WERI-Rb-1 (cell line): ENCODE data around the gene DPYSL4.

Experiments used
- DNase-seq: peaks from one replicate; pipeline ENCODE4 v3.0.0-alpha.2; 2020
- H3K27ac ChIP-seq: fragments of 250-450 bp; sonication (Bioruptor Pico); 2 replicates; pipeline ENCODE4 v1.5.1; 2020; ENCODE audit warnings: mild to moderate bottlenecking, moderate library complexity
- H3K27me3 ChIP-seq: fragments of 250-450 bp; sonication (Bioruptor Pico); 2 replicates; pipeline ENCODE4 v1.5.1; 2021; ENCODE audit warnings: mild to moderate bottlenecking, low read depth, moderate library complexity; ENCODE audit not compliant: insufficient read depth, severe bottlenecking
- H3K36me3 ChIP-seq: fragments of 250-450 bp; sonication (Bioruptor Pico); 2 replicates; pipeline ENCODE4 v1.5.1; 2020; ENCODE audit warnings: mild to moderate bottlenecking, moderate library complexity
- H3K4me3 ChIP-seq: 2 replicates; pipeline ENCODE4 v1.5.1; 2011; ENCODE audit warnings: low read depth, mild to moderate bottlenecking, control low read depth, low read length
- H3K9me3 ChIP-seq: fragments of 250-450 bp; sonication (Bioruptor Pico); 2 replicates; pipeline ENCODE4 v1.5.1; 2021; ENCODE audit warnings: mild to moderate bottlenecking, moderate library complexity; ENCODE audit not compliant: severe bottlenecking
- TF ChIP-seq, protein P1 (sequence below): IDR thresholded peaks from 2 replicates; pipeline ENCODE4 v1.5.1; 2011; ENCODE audit warnings: low read depth, mild to moderate bottlenecking, control low read depth, inconsistent platforms, low read length

The DPYSL4 gene

DNA sequence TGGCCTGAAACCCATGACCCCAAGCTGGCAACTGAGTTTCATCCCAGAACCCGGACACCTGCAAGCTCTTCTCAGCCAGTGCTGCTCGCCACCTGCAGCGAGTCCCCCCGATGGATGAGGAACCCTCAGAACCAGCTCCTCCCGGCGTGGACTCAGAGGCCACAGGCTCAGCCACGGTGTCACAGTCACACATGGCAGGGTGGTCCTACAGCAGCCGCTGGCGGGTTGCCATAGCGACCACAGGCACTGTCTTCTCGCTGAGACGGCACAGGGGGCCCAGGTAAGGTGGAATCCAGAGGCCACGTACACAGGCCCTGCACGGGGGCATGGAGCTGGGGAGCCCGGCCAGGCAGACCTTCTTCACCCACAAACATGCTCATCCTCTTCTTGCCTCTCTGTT lies 53.4 kb downstream of the DPYSL4 start:
- H3K27me3 ChIP-seq: no peaks in the 10 kb centered on the region
- TF ChIP-seq, protein P1, sequence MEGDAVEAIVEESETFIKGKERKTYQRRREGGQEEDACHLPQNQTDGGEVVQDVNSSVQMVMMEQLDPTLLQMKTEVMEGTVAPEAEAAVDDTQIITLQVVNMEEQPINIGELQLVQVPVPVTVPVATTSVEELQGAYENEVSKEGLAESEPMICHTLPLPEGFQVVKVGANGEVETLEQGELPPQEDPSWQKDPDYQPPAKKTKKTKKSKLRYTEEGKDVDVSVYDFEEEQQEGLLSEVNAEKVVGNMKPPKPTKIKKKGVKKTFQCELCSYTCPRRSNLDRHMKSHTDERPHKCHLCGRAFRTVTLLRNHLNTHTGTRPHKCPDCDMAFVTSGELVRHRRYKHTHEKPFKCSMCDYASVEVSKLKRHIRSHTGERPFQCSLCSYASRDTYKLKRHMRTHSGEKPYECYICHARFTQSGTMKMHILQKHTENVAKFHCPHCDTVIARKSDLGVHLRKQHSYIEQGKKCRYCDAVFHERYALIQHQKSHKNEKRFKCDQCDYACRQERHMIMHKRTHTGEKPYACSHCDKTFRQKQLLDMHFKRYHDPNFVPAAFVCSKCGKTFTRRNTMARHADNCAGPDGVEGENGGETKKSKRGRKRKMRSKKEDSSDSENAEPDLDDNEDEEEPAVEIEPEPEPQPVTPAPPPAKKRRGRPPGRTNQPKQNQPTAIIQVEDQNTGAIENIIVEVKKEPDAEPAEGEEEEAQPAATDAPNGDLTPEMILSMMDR: no peak
- no peak overlapping the region for H3K4me3 ChIP-seq
- H3K36me3 ChIP-seq: no peaks in the 10 kb centered on the region
- H3K27ac ChIP-seq: no peak overlapping the region
- no peak for DNase-seq
- H3K9me3 ChIP-seq: no peaks in the 10 kb centered on the region

DNA sequence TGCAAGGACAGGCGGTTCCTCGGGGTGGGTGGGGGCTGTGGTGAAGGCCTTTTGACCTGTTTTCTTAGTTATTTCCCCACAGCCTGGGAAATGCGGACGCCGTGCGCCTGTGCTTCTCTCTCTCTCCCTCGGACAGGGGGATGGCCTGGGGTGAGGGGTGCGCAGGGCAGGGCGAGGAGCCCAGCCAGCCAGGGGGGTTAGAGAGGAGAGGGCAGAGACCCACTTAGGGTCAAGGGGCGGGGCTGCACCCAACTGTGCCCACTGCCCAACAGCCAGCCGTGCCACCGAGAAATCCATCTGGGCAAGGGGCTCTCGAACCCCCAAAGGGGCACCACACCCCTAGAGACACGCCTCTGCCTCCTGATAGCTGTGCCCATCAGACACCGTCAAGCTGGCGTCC lies 53.8 kb downstream of the DPYSL4 start:
- Histone ChIP-seq H3K4me3 (no peak overlapping the region), H3K36me3 (no peaks in the 10 kb centered on the region), H3K27me3 (no peaks in the 10 kb centered on the region), H3K9me3 (no peaks in the 10 kb centered on the region), H3K27ac (no peak overlapping the region)
- DNase-seq: no peak
- TF ChIP-seq, protein P1: no peak

DNA sequence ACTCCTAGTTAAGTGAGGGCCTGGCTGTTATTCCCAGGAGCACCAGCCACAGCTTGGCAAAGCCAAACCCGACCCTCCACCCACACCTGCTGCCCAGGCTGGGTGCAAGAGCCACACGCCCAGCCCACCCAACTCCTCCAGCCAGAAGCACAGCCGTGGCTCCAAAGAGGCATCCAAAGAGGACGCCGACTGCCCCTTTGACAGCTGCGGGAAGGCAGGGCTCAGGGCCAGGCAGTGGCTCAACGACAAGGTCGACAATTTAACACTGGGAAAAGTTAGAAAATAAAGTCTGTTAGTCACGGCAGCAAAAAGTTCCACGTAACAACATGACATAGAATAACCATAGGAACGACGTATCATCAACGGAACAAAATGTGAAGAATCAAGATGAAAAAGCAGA lies 54.3 kb downstream of the DPYSL4 start:
- H3K27me3 ChIP-seq: no peaks in the 10 kb centered on the region
- no peak overlapping the region for H3K4me3 ChIP-seq
- H3K9me3 ChIP-seq: no peaks in the 10 kb centered on the region
- TF ChIP-seq, protein P1: no peak
- no peak for DNase-seq
- no peaks in the 10 kb centered on the region for H3K36me3 ChIP-seq
- H3K27ac ChIP-seq: no peak overlapping the region

DNA sequence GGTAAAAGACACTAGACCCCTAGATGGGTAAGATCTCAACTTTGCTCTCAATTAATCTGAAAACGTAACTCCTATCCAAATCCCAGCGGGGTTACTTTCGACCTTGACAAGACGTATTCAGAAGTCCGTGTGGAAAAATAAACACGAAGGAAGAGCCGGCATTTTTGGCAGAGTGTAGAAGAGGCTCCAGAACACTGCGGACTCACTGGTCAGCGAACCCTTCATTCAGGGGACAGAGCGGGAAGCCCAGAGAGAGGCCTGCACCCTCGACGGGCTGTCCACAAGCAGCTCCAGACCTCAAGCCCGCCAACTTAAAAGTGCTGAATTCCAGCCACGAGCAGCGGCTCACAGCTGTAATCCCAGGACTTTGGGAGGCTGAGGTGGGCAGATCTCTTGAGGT lies 54.7 kb downstream of the DPYSL4 start:
- peaks cover 3% of the 10 kb centered on the region for H3K27me3 ChIP-seq
- no peak overlapping the region for H3K4me3 ChIP-seq
- no peak overlapping the region for H3K27ac ChIP-seq
- no peak for DNase-seq
- no peaks in the 10 kb centered on the region for H3K9me3 ChIP-seq
- TF ChIP-seq, protein P1: no peak
- no peaks in the 10 kb centered on the region for H3K36me3 ChIP-seq

DNA sequence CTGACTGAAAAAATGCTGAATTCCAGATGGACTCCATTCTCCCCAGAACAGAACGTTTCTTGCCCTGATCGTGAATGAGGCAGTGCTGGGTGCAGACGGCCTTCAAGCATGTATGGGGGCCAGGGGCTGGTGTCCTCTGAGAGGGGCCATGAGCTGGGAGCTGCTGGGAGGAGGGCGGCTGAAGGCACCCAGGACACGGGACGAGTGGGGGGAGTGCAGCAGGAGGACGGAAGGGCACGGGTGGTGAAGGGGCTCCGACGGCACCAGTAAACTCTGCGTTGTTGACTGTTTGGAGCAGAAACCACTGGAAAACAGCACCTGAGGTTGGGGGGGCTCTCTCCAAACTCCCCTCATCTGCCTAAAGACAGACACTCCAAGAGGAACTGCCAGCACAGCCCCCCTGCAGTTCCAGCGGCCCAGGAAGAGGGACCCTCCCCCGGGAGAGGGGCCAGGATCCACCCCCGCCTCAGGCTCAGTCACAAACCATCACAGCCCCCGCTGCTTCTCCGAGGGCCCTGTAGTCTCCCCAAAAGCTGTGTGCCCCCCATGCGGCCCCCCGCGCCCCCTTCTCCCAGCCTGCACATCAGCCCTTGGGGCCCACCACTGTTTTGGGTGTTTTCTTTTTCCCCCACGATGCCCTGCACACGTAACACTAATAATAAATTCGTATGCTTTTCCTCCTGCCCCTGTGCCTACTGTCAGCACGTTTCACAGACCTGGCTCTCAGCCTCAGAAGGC lies 55.5 kb downstream of the DPYSL4 start:
- H3K36me3 ChIP-seq: no peaks in the 10 kb centered on the region
- H3K27ac ChIP-seq: no peak overlapping the region
- DNase-seq: no peak
- H3K4me3 ChIP-seq: no peak overlapping the region
- no peaks in the 10 kb centered on the region for H3K9me3 ChIP-seq
- peaks cover 6% of the 10 kb centered on the region for H3K27me3 ChIP-seq
- TF ChIP-seq, protein P1: no peak

DNA sequence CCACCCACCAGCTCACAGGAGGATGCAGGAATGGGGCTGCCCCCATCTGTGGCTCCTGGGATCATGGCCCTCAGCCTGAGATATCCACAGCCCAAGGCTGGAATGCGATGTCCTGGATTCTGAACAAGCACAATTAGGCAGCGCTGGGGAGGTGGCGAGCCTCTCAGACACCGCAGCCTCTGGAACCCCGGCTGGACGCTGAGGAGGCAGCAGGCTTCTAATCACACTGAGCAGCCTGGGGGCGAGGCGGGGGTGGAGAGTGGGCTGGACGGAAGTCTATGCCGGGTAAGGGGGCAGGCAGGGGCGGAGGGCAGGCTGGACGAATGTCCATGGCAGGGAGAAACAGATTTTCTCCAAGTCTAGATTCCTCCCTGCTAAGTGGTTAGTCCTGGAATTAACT lies 56.4 kb downstream of the DPYSL4 start:
- H3K9me3 ChIP-seq: no peaks in the 10 kb centered on the region
- TF ChIP-seq, protein P1: no peak
- no peak for DNase-seq
- H3K27ac ChIP-seq: no peak overlapping the region
- peaks cover 9% of the 10 kb centered on the region for H3K27me3 ChIP-seq
- no peaks in the 10 kb centered on the region for H3K36me3 ChIP-seq
- H3K4me3 ChIP-seq: no peak overlapping the region
